Measurements from ENCODE around the gene TRPC4AP. TPM values are rescaled to one million over a fixed set of nuclear protein-coding genes. Genes with fewer than 3 reads are reported as not detected.
A peak's percentile ranks its signal among the peaks of the same experiment; 100 is the strongest.
"Not testable (repeated sequence)": the region's sequence is repeated elsewhere in the genome, so short reads cannot be mapped to it uniquely, and the experiment has no call there.

TRPC4AP gene
- total RNA-seq, 1 donor = 98.8 TPM

GRCh38 chr20:35117629-35118028, 25.0 kb upstream of the TRPC4AP start:
- Histone ChIP-seq H3K4me3 (ENCODE audit: insufficient read depth, low read length) (no peak overlapping the region), H3K36me3 (ENCODE audit: insufficient read depth, low read length) (peaks cover 43% of the 10 kb centered on the region), H3K79me2 (ENCODE audit: insufficient read depth, low read length) (no peaks in the 10 kb centered on the region), H3K27ac (ENCODE audit: low read depth, low read length) (peak overlapping the region; percentile 53), H4K20me1 (ENCODE audit: insufficient read depth, low read length) (no peaks in the 10 kb centered on the region), H3K4me1 (ENCODE audit: insufficient read depth, low read length) (peaks cover 26% of the 10 kb centered on the region), H3K27me3 (ENCODE audit: insufficient read depth, low read length) (no peaks in the 10 kb centered on the region), H2AFZ (ENCODE audit: low read length) (no peak overlapping the region), H3K9me3 (ENCODE audit: low read depth, low read length) (no peaks in the 10 kb centered on the region), H3K4me2 (ENCODE audit: insufficient read depth, low read length) (no peak overlapping the region)
- DNase-seq (ENCODE audit: insufficient read length, low spot score, missing footprints) = no peak
- no peak for TF ChIP-seq CTCF (IDR thresholded peaks at IDR 0.05; ENCODE audit: extremely low read depth, low read depth, low read length)

- Histone ChIP-seq H3K4me3 (ENCODE audit: insufficient read depth, low read length) (no peak overlapping the region), H3K4me1 (ENCODE audit: insufficient read depth, low read length) (peaks cover 26% of the 10 kb centered on the region), H3K27ac (ENCODE audit: low read depth, low read length) (peak overlapping the region; percentile 53), H3K4me2 (ENCODE audit: insufficient read depth, low read length) (no peak overlapping the region), H3K9me3 (ENCODE audit: low read depth, low read length) (no peaks in the 10 kb centered on the region), H3K79me2 (ENCODE audit: insufficient read depth, low read length) (no peaks in the 10 kb centered on the region), H4K20me1 (ENCODE audit: insufficient read depth, low read length) (no peaks in the 10 kb centered on the region), H3K27me3 (ENCODE audit: insufficient read depth, low read length) (no peaks in the 10 kb centered on the region), H2AFZ (ENCODE audit: low read length) (no peak overlapping the region), H3K36me3 (ENCODE audit: insufficient read depth, low read length) (peaks cover 39% of the 10 kb centered on the region)
- peak; percentile 72 for DNase-seq (ENCODE audit: insufficient read length, low spot score, missing footprints)
- TF ChIP-seq CTCF (IDR thresholded peaks at IDR 0.05; ENCODE audit: extremely low read depth, low read depth, low read length) = no peak
Observed at GRCh38 chr20:35117196-35117595, 24.6 kb upstream of the TRPC4AP start.

- Histone ChIP-seq H3K27ac (ENCODE audit: low read depth, low read length) (peak overlapping the region; percentile 9), H3K9me3 (ENCODE audit: low read depth, low read length) (no peaks in the 10 kb centered on the region), H3K4me2 (ENCODE audit: insufficient read depth, low read length) (no peak overlapping the region), H3K27me3 (ENCODE audit: insufficient read depth, low read length) (no peaks in the 10 kb centered on the region), H3K4me3 (ENCODE audit: insufficient read depth, low read length) (no peak overlapping the region), H2AFZ (ENCODE audit: low read length) (no peak overlapping the region), H3K79me2 (ENCODE audit: insufficient read depth, low read length) (no peaks in the 10 kb centered on the region), H4K20me1 (ENCODE audit: insufficient read depth, low read length) (no peaks in the 10 kb centered on the region), H3K4me1 (ENCODE audit: insufficient read depth, low read length) (peaks cover 33% of the 10 kb centered on the region), H3K36me3 (ENCODE audit: insufficient read depth, low read length) (peaks cover 30% of the 10 kb centered on the region)
- no peak for TF ChIP-seq CTCF (IDR thresholded peaks at IDR 0.05; ENCODE audit: extremely low read depth, low read depth, low read length)
- no peak for DNase-seq (ENCODE audit: insufficient read length, low spot score, missing footprints)
Observed at GRCh38 chr20:35116258-35116657, 23.7 kb upstream of the TRPC4AP start.

GRCh38 chr20:35115606-35116005, 23.0 kb upstream of the TRPC4AP start:
- peaks cover 28% of the 10 kb centered on the region for H3K36me3 ChIP-seq (ENCODE audit: insufficient read depth, low read length)
- H3K4me2 ChIP-seq (ENCODE audit: insufficient read depth, low read length) = no peak overlapping the region
- no peak overlapping the region for H3K27ac ChIP-seq (ENCODE audit: low read depth, low read length)
- peaks cover 37% of the 10 kb centered on the region for H3K4me1 ChIP-seq (ENCODE audit: insufficient read depth, low read length)
- no peaks in the 10 kb centered on the region for H3K9me3 ChIP-seq (ENCODE audit: low read depth, low read length)
- H2AFZ ChIP-seq (ENCODE audit: low read length) = no peak overlapping the region
- no peaks in the 10 kb centered on the region for H4K20me1 ChIP-seq (ENCODE audit: insufficient read depth, low read length)
- no peak for TF ChIP-seq CTCF (IDR thresholded peaks at IDR 0.05; ENCODE audit: extremely low read depth, low read depth, low read length)
- no peaks in the 10 kb centered on the region for H3K27me3 ChIP-seq (ENCODE audit: insufficient read depth, low read length)
- no peak for DNase-seq (ENCODE audit: insufficient read length, low spot score, missing footprints)
- no peaks in the 10 kb centered on the region for H3K79me2 ChIP-seq (ENCODE audit: insufficient read depth, low read length)
- no peak overlapping the region for H3K4me3 ChIP-seq (ENCODE audit: insufficient read depth, low read length)

GRCh38 chr20:35112276-35112675, 19.7 kb upstream of the TRPC4AP start:
- peaks cover 12% of the 10 kb centered on the region for H3K36me3 ChIP-seq (ENCODE audit: insufficient read depth, low read length)
- not testable (repeated sequence) for DNase-seq (ENCODE audit: insufficient read length, low spot score, missing footprints); H4K20me1 ChIP-seq (ENCODE audit: insufficient read depth, low read length); H3K9me3 ChIP-seq (ENCODE audit: low read depth, low read length); H2AFZ ChIP-seq (ENCODE audit: low read length); H3K4me3 ChIP-seq (ENCODE audit: insufficient read depth, low read length); H3K27ac ChIP-seq (ENCODE audit: low read depth, low read length); H3K79me2 ChIP-seq (ENCODE audit: insufficient read depth, low read length); H3K27me3 ChIP-seq (ENCODE audit: insufficient read depth, low read length); H3K4me2 ChIP-seq (ENCODE audit: insufficient read depth, low read length)
- H3K4me1 ChIP-seq (ENCODE audit: insufficient read depth, low read length) = peaks cover 26% of the 10 kb centered on the region

Measured in osteoblast (primary cell).